Inferior parietal cortex (tissue), 1 donor: ENCODE data around the gene TSBP1.
"Not testable (repeated sequence)": the region's sequence is repeated elsewhere in the genome, so short reads cannot be mapped to it uniquely, and the experiment has no call there.

Experiments
- DNase-seq: peaks from one replicate; pipeline ENCODE4 v3.0.0-alpha.2; 2016; ENCODE audit errors: extremely low spot score

Gene TSBP1

DNA sequence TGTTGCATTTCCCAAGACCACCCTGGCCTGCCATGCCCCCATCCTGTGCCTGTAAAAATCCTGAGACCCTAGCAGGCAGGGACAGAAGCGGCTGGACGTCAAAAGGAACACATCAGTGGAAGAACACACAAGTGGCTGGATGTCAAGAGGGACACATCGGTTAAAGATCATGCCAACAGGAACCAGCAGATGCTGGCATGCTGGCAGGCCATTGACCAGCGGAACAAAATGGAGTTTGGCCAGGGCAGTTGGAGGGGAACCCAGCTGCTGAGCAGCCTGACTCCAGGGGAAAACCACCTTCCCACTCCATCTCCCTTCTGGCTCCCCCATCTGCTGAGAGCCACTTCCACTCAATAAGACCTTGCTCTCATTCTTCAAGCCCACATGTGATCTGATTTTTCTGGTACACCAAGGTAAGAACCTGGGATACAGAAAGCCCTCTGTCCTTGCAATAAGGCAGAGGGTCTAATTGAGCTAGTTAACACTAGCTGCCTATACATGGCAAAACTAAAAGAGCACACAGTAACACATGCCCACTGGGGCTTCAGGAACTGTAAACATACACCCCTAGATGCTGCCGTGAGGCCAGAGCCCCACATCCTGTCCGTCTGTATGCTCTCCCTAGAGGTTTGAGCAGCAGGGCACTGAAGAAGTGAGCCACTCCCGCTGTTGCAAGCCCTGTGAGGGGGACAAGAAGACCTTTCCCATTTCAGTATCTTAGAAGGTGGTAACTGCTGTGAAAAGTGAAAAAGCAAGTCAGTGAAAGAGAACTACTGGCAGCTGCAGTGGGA lies 4.2 kb upstream of the TSBP1 start:
- no peak for DNase-seq

- no peak for DNase-seq
These were observed 474 bp downstream of the TSBP1 start for GRCh38 chr6:32371229-32371628.

- no peak for DNase-seq
These were observed 1.2 kb downstream of the TSBP1 start for GRCh38 chr6:32370505-32370904.

- no peak for DNase-seq
These were observed 2.0 kb downstream of the TSBP1 start for GRCh38 chr6:32369660-32370059.

DNA sequence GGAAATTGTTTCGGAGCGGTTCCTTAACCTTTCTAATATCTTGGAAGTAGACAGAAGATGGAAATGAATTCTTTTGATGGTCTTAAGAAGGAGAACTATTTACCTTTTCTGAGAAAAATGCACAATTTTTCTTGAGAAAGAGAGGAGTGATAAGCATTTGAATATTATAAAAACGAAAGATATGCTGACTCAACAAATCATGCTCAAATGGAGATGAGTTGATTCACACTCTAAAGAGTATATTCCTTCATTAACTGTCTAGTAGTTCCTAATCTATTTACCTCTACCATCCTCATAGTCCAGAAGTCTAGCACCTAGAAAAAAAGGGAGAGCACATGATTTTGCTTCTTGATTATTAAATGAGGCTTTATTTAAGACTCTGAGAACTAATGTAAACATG lies 4.1 kb downstream of the TSBP1 start:
- no peak for DNase-seq

DNA sequence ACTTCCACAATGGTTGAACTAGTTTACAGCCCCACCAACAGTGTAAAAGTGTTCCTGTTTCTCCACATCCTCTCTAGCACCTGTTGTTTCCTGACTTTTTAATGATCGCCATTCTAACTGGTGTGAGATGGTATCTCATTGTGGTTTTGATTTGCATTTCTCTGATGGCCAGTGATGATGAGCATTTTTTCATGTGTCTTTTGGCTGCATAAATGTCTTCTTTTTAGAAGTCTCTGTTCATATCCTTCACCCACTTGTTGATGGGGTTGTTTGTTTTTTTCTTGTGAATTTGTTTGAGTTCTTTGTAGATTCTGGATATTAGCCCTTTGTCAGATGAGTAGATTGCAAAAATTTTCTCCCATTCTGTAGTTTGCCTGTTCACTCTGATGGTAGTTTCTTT lies 12.5 kb downstream of the TSBP1 start:
- not testable (repeated sequence) for DNase-seq

GRCh38 chr6:32358548-32358947 lies 13.2 kb downstream of the TSBP1 start:
- DNase-seq, result not testable (repeated sequence)

DNA sequence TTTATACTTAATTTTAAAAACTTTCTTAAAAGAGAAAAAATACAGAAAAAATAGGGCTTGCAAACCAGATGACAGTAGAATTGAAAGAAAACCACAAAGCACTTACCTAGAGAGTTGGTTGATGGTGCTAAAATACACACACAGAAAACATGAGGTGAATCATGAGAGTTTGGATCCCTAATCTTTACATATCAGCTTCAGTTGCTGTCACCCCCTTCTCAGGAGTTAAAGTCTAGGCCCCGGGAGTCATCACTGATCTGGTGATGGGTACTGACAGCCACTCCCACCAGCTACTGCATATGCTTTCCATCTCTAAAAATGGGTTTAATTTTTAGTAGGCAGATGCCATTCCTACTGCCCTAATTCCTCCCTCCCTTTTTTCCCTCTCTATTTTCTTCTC lies 16.7 kb downstream of the TSBP1 start:
- DNase-seq, result no peak

- no peak for DNase-seq
These were observed 18.4 kb downstream of the TSBP1 start for GRCh38 chr6:32353348-32353747.

GRCh38 chr6:32340242-32340641 lies 31.5 kb downstream of the TSBP1 start:
- no peak for DNase-seq

DNA sequence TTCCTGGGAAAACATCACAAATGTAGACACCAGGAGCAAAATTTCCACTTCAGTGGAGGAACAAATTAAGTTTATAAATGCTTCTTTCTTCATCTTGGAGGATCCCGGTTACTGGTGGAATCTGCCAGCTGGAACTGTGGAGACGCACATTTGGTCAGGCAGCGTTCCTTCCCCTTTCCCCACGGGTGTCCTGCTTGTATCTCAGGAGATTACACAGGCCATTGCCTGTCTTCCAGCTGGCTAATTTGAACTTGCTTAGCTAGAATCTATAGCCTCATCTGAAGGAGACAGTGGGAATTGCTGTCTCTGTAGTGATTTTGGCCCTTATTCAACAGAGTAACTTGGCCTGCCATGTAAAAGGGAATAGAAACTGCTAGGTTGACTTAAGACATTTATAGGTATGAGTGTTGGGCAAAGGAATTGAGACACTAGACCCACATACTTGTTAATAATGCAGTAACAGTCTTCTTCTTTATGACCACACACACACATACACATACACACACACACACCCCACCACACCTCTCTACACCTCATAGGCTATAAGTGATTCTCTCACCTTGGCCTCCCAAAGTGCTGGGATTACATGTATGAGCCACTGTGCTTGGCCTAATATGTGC lies 34.4 kb downstream of the TSBP1 start:
- DNase-seq, result no peak

GRCh38 chr6:32332433-32332832 lies 39.3 kb downstream of the TSBP1 start:
- no peak for DNase-seq

GRCh38 chr6:32329141-32329540 lies 42.6 kb downstream of the TSBP1 start:
- no peak for DNase-seq

DNA sequence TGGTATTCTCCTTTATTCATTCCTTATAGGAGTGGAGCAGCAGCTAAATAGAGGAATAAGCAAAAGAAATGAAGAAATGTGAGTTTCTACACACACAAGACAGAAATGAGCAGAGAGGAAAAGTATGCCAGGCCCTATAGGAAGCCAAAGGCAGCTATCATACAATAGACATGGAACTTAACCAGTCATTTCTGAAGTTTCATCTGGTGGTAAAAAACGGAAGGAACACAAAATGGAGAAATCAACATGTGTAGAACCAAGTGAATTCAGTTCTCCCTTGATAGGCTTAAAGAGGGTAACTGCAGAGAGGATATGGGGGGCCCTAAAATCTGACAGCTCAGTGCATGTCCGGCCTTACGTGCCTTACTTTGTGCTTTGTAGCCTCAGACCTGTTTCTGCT lies 44.6 kb downstream of the TSBP1 start:
- DNase-seq, result no peak

- DNase-seq, result no peak
These were observed 53.2 kb downstream of the TSBP1 start for GRCh38 chr6:32318501-32318900.

- DNase-seq, result no peak
These were observed 54.2 kb downstream of the TSBP1 start for GRCh38 chr6:32317541-32317940.

DNA sequence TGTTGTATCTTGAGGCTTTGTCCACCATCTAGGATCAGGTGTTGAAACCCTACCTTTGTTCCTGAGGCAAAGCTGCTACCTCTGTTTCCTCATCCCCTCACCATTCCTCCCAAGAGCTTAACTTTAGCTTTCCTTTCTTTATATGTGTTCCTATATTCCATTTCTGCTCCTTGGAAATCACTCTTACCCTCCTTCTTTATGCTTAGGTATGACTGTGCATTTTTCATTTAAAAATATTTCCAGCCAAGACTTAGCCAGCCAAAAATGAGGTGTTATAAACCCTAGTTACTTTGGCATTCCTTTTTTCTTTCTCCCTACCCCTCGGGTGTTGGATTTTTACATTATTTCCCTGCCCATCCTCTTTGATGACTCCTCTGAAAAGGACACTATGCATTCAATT lies 57.7 kb downstream of the TSBP1 start:
- no peak for DNase-seq

GRCh38 chr6:32298632-32299336 lies 72.9 kb downstream of the TSBP1 start:
- DNase-seq, result no peak

- not testable (repeated sequence) for DNase-seq
These were observed 76.7 kb downstream of the TSBP1 start for GRCh38 chr6:32294980-32295379.

DNA sequence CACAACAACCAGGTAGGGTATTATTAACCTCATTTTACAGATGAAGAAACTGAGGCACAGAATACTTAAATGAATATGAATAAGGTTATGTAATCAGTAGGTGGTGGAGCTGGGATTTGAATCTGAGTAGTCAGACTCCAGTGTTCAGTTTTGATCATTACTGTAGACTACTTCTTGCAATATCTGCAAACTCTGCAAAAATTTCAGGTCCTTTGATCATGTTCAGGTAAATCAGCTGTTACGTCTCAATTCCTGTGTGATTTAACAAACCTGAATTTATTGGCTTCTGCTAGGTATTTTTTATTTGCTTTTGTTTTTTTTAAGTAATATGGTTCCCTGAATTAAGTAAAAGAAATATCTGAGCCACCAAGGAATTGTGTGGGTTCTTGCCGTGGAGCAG lies 77.1 kb downstream of the TSBP1 start:
- DNase-seq, result no peak

GRCh38 chr6:32293695-32294094 lies 78.0 kb downstream of the TSBP1 start:
- DNase-seq, result no peak

DNA sequence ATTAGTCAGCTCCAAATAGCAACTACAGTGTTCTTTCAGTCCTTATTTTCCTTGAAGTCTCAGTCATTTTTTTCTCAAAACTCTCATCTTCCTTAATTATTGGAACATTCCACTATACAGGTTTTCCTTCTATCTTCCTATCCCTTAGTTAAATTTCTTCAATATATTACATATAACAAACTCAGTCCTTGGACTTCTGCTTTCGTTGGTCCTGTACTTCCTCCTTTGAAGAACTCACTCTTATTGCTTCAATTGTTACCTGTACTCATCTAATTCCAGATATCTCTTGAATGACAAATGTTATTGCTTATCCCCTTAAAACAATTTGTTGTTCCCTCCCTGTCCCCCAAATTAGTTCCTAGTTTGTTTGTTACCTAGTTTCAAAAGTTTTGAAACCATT lies 80.2 kb downstream of the TSBP1 start:
- DNase-seq, result no peak

DNA sequence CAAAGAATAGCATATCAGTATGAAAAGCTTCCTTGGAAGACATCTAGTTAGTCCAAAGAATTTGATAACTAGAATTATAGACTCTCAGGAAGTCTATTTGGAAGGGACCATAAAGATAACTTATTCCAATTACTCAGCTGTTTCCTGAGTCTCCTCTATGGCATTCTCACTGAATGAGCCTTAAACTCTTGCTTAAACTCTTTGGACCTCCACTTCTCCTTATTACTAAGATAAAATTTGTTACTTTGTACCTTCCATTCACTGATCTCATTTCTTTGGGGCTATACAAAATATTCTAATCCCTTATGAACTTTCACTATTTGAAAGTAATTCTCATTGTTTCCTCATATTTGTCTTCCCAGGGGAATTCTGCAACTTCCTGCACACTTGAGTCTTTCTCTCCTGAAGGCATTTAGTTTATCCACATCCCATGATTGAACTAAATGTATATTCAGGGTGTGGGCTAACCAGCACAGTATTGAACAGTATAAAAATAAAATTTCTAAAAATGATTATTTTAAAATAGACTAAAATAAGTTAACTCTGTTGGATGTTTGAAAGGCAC lies 80.7 kb downstream of the TSBP1 start:
- no peak for DNase-seq
